ENCODE measurements around the gene IRX5.

IRX5 gene

GRCh38 chr16:54947616-54948015 is 17.0 kb downstream of the IRX5 start:
- no peak for DNase-seq (ENCODE audit: low read depth in 2 of 2)

DNA sequence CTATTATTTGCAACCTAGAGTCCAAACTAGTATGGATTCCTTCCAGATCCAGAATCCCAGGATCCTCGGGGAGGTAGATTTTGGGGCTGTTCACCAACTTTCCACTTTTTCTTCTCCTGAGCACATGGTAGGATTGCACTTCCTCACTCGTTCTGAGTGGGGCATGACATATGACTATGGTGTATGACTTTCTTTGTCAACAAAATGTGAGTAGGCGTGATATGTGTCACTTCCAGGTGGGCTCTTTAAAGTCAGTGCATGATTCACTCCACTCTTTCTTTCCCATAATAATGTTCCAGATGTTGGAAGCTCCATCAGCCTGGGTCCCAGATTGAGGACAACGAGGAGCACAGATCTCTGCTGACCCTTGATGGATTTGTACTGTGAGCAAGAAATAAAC is 21.5 kb downstream of the IRX5 start:
- no peak for DNase-seq (ENCODE audit: low read depth in 2 of 2)

- no peak for DNase-seq (ENCODE audit: low read depth in 2 of 2)
Observed at GRCh38 chr16:54953461-54953860, 22.8 kb downstream of the IRX5 start.

GRCh38 chr16:54954220-54954619 is 23.6 kb downstream of the IRX5 start:
- DNase-seq (ENCODE audit: low read depth in 2 of 2): no peak

DNA sequence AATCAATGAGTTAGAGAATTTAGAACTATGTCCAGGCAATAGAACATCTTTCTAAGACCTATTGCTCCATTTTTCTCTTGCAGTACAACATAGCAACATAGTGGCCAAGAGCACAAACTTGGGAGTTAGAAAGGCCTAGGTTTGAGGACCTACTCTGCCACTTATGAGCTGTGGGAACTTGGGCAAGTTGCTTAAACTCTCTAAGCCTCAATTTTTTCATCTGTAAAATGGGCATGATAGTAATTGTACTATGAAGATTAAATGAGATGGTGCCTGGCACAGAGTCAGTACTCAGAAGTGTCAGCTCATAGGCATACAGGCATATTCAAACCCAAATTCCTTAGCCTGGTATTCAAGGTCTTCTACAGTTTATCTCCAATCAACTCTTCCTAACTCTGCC is 25.1 kb downstream of the IRX5 start:
- DNase-seq (ENCODE audit: low read depth in 2 of 2): no peak

- no peak for DNase-seq (ENCODE audit: low read depth in 2 of 2)
Observed at GRCh38 chr16:54957403-54958166, 26.9 kb downstream of the IRX5 start.

DNA sequence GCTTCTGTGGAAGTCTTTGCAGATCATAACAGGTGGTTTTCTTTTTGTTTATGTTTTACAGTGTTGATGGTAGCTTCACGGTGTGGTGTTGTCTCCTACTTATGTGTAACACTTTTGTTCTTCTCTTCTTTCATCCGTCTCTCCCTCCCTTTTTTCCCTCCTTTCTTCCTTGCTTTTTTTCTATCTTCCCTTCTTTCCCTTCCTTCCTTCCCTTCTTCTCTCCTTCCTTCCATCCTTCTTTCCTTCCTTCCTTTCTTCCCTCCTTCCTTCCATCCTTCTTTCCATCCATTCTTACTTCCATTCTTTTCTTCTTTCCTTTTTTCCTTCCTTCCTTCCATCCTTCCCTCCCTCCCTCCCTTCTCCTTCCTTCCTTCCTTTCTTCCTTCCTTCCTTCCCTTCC is 31.4 kb downstream of the IRX5 start:
- DNase-seq (ENCODE audit: low read depth in 2 of 2): no peak

DNA sequence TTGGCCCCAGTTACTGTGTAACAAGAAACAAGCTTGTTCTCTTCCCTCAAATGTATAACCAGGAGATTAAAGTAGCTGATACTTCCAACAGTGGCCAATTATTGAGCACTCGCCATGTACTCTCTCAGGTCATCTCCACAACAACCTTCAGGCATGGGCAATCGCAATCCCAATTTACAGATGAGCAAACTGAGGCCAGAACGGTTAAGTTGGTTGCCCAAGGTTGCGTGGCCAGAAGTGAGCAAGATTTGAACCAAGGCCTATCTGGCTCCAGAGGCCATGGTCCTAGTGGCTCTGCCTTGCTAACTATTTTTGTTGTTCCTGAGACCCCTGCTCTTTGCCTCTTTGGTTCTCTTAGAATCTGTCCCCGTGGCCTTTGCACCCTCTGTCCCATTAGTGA is 33.6 kb downstream of the IRX5 start:
- DNase-seq (ENCODE audit: low read depth in 2 of 2): no peak

GRCh38 chr16:54965464-54965863 is 34.8 kb downstream of the IRX5 start:
- DNase-seq (ENCODE audit: low read depth in 2 of 2): no peak

DNA sequence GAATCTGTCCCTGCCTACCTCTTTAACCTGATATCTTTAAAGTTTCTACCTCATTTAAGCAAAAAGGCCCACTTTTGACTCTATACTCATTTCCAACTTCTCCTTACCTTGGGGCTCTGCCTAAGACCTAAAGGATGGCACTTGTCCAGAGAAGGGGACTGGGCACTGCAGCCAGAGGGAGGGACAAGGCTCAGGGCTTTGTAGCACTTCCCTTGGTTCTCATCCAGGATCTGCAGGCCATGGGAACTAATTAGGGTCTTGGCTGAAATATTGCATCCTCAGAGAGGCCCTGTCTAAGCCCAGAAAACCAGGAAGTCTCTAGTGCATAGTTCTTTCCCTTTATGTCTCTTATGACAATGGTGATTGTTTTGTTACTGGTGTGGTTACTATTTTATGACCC is 37.3 kb downstream of the IRX5 start:
- DNase-seq (ENCODE audit: low read depth in 2 of 2): no peak

DNA sequence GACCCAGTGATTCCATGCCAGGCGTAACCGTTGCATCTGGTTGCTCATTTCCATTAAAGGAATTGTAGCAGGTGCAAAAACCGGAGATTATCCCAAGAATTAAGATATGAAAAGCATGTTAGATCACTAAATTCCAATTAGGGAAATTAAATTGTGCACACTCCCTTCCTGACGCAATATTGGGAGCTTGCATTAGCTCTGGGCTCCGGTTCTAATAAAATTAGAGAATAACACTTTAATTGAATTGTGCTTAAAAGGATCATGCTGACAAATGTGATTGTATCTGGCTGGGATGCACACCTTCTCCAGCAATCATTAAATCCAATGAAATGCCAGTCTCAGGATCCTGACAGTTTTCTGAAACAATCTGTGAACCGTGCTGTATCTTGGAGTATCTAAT is 38.1 kb downstream of the IRX5 start:
- no peak for DNase-seq (ENCODE audit: low read depth in 2 of 2)

GRCh38 chr16:54970016-54970415 is 39.4 kb downstream of the IRX5 start:
- no peak for DNase-seq (ENCODE audit: low read depth in 2 of 2)

DNA sequence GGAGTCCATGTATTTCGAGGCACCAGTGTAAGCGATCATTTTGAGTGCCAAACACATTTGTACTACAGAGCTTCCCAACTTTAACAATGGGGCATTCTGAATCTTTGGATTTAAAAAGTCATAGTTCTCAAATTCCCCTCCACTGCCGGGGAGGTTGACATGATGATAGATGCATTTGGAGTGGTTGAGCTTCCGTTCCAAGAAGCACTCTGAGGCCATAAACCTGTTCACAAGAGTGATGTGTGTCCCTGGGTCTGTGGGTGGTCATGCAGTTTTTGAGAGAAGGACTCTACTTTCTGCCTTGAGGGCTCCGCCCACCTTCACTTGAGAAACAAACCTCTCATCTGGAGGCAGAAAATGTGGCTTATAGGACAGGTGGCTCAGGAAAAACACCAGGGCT is 43.7 kb downstream of the IRX5 start:
- no peak for DNase-seq (ENCODE audit: low read depth in 2 of 2)

- no peak for DNase-seq (ENCODE audit: low read depth in 2 of 2)
Observed at GRCh38 chr16:54976651-54977200, 46.1 kb downstream of the IRX5 start.

DNA sequence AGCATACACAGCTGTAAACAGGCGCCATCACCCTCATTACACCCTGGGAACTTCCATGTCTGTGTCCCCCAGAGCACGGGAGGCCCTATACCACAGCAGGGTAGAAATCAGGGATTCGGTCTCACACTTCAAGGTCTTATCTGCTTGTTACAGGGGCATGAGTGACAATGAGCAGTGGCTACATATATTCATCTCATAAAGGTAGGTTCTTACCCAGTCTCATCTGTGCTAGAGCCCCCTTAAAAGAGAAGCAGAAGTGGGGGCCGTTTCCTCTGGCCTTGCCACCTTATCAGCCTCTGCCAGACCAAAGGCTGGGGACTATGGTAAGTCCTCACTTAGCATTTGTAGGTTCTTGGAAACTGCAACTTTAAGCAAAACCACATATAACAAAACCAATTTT is 46.5 kb downstream of the IRX5 start:
- DNase-seq (ENCODE audit: low read depth in 2 of 2): no peak

DNA sequence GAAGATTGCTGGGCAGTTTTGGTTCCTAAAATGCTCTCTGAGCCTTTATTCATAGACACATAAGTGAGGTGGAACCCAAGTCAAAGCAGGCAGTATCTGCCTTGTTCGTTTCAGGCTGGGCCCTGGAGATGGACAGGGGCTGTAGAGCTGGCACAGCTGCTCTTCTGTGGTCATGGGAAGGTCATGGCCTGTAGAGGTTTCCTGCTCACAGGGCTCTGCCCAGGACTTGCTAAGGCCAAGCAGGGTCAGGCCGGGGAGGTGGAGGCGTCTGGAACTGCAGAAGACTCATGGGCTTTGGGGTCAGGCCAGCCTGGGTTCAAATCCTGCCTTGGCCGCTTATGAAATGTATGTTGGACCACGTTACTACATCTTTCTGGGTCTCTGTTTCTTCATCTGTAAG is 50.2 kb downstream of the IRX5 start:
- no peak for DNase-seq (ENCODE audit: low read depth in 2 of 2)

Measured in fibroblast of skin of left biceps (primary cell).